Measurements from ENCODE around the gene MLH3. TPM values are rescaled to one million over a fixed set of nuclear protein-coding genes. Genes with fewer than 3 reads are reported as not detected.

The MLH3 gene
- total RNA-seq, 1 experiment from 2014 or later: 23.0 TPM

- H4K20me1 ChIP-seq (ENCODE audit: control insufficient read depth, insufficient read depth, insufficient read length): no peaks in the 10 kb centered on the region
- no peaks in the 10 kb centered on the region for H3K27me3 ChIP-seq (ENCODE audit: insufficient read depth, low read length)
- TF ChIP-seq, protein P1, sequence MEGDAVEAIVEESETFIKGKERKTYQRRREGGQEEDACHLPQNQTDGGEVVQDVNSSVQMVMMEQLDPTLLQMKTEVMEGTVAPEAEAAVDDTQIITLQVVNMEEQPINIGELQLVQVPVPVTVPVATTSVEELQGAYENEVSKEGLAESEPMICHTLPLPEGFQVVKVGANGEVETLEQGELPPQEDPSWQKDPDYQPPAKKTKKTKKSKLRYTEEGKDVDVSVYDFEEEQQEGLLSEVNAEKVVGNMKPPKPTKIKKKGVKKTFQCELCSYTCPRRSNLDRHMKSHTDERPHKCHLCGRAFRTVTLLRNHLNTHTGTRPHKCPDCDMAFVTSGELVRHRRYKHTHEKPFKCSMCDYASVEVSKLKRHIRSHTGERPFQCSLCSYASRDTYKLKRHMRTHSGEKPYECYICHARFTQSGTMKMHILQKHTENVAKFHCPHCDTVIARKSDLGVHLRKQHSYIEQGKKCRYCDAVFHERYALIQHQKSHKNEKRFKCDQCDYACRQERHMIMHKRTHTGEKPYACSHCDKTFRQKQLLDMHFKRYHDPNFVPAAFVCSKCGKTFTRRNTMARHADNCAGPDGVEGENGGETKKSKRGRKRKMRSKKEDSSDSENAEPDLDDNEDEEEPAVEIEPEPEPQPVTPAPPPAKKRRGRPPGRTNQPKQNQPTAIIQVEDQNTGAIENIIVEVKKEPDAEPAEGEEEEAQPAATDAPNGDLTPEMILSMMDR (conservative IDR thresholded peaks at IDR 0.05): no peak
- no peak overlapping the region for H3K27ac ChIP-seq (ENCODE audit: insufficient read length, low read depth, low read length)
- no peaks in the 10 kb centered on the region for H3K9me3 Mint-ChIP-seq
- no peak overlapping the region for H2AK5ac ChIP-seq (ENCODE audit: insufficient read length, low read length)
- H3K4ac ChIP-seq (ENCODE audit: low read depth, low read length): no peak overlapping the region
- H2BK20ac ChIP-seq (ENCODE audit: low read depth, low read length, poor library complexity, severe bottlenecking): no peak overlapping the region
- no peak overlapping the region for H4K8ac ChIP-seq (replicated peaks; ENCODE audit: insufficient read length, low read depth, low read length)
- H2BK15ac ChIP-seq (ENCODE audit: low read depth, low read length): no peak overlapping the region
- H3K23me2 ChIP-seq (ENCODE audit: insufficient read length, low read depth, low read length, poor library complexity, severe bottlenecking): no peaks in the 10 kb centered on the region
- peak overlapping the region; percentile 13 for H3K18ac ChIP-seq (ENCODE audit: insufficient read length, low read depth, low read length)
- no peaks in the 10 kb centered on the region for H3K36me3 Mint-ChIP-seq (ENCODE audit: insufficient read depth in 1 of 3, low read depth in 3 of 3)
- H3K4me2 ChIP-seq (ENCODE audit: insufficient read depth, insufficient read length, low read length): no peak overlapping the region
- no peak overlapping the region for H2BK12ac ChIP-seq (ENCODE audit: insufficient read length, low read depth, low read length)
- no peak overlapping the region for H3K4me3 Mint-ChIP-seq
- WGBS (ENCODE audit: extremely low coverage, insufficient read length, low lambda C conversion rate): no CpG with 5 or more reads among the region's 5 CpGs
- H3K79me2 ChIP-seq (ENCODE audit: insufficient read depth, low read length): no peaks in the 10 kb centered on the region
- H3K9me3 ChIP-seq (ENCODE audit: control insufficient read depth, low read depth, low read length): no peaks in the 10 kb centered on the region
- H3K4me1 Mint-ChIP-seq: peaks cover 18 to 34% of the 10 kb centered on the region in 2 experiments
- no peaks in the 10 kb centered on the region; the same call in 1 of the 2 replicates for H3K4me1 ChIP-seq (ENCODE audit: insufficient read depth, low read length)
- no peak for DNase-seq
- H2BK5ac ChIP-seq (ENCODE audit: insufficient read length, low read length): no peak overlapping the region
- peak overlapping the region in 2 of 3 experiments; percentile 29 to 46; a peak in 2 of 7 replicates for H3K27ac Mint-ChIP-seq
- H2AFZ ChIP-seq (ENCODE audit: low read length): no peak overlapping the region
- no peaks in the 10 kb centered on the region; the same call in 1 of the 2 replicates for H3K27me3 Mint-ChIP-seq (ENCODE audit: low read depth)
- no peaks in the 10 kb centered on the region for H3K79me1 ChIP-seq (ENCODE audit: insufficient read depth, low read depth, low read length, poor library complexity, severe bottlenecking)
- no peak overlapping the region for H2BK120ac ChIP-seq (ENCODE audit: low read depth, low read length, poor library complexity, severe bottlenecking)
- H3K56ac ChIP-seq (ENCODE audit: insufficient read length, low read depth, low read length): no peak overlapping the region
- no peak overlapping the region for H3T11ph ChIP-seq (ENCODE audit: low read length)
- H3K14ac ChIP-seq (ENCODE audit: insufficient read depth, low read length): no peak overlapping the region
- H4K5ac ChIP-seq (ENCODE audit: insufficient read length, low read depth, low read length): no peak overlapping the region
- H4K91ac ChIP-seq (ENCODE audit: insufficient read length, low read depth, low read length): no peak overlapping the region
- no peak overlapping the region for H3K23ac ChIP-seq (ENCODE audit: insufficient read length, low read depth, low read length)
- H3K9ac ChIP-seq (ENCODE audit: extremely low read depth, insufficient read length, low read length): no peak overlapping the region
Measured at GRCh38 chr14:74973905-74974363, 77.3 kb downstream of the MLH3 start.

Measured in H9 (cell line).